ENCODE measurements around the gene ELMO2. TPM values are rescaled to one million over a fixed set of nuclear protein-coding genes. Genes with fewer than 3 reads are reported as not detected.

ELMO2 gene
- total RNA-seq = 39.0 and 45.6 TPM in 2 replicates

- peak; percentile 90 for ATAC-seq (ENCODE audit: low read depth)
- peaks cover 47% of the 10 kb centered on the region for H3K4me1 Mint-ChIP-seq
- intact Hi-C loops (cut with micrococcal nuclease) = loop anchor here (1.0 to 2.0 kb wide), 7 partner anchors 42 to 1043 kb away; partner anchors contain the start of genes SYS1, TP53RK and ZNF335
Observed at GRCh38 chr20:46406200-46406985, at the start of gene ELMO2. TSS of gene ELMO2 (minus strand) at chr20:46406615. CDS start at chr20:46394482, 12,133 bp downstream.

GRCh38 chr20:46455729-46456128 lies 49.3 kb upstream of the ELMO2 start:
- H3K27ac Mint-ChIP-seq = no peak overlapping the region
- no peak for DNase-seq
- ChIA-PET POLR2A (no interaction called here), CTCF (no interaction called here)
- H3K36me3 Mint-ChIP-seq (ENCODE audit: low read depth) = peaks cover 5% of the 10 kb centered on the region
- no peak for ATAC-seq (ENCODE audit: low read depth)
- intact Hi-C loops (cut with micrococcal nuclease) = no loop called here
- peaks cover 5% of the 10 kb centered on the region for H3K4me1 Mint-ChIP-seq
- no peak overlapping the region for H3K4me3 Mint-ChIP-seq
- peaks cover 25% of the 10 kb centered on the region for H3K27me3 Mint-ChIP-seq
- no peak for TF ChIP-seq CTCF (IDR thresholded peaks at IDR 0.05)
- H3K9me3 Mint-ChIP-seq = peaks cover 18% of the 10 kb centered on the region

More at GRCh38 chr20:46406200-46406985, at the start of gene ELMO2:
- H3K4me3 Mint-ChIP-seq = peak within 1 kb of the TSS; percentile 94
- DNase-seq = peak; percentile 90
- CTCF ChIA-PET = interaction anchor here (0.8 to 2.1 kb wide), 8 partner anchors 43 to 441 kb away, joined by 3 to 10 read pairs (median 4); no protein-coding TSS in a partner anchor
- H3K27ac Mint-ChIP-seq = peak within 1 kb of the TSS; percentile 88
- TF ChIP-seq CTCF (IDR thresholded peaks at IDR 0.05) = no peak
- H3K36me3 Mint-ChIP-seq (ENCODE audit: low read depth) = peaks cover 8% of the 10 kb centered on the region
- POLR2A ChIA-PET = interaction anchor here (0.5 to 1.7 kb wide), 16 partner anchors 11 to 517 kb away, joined by 3 to 46 read pairs (median 4); no protein-coding TSS in a partner anchor
- no peaks in the 10 kb centered on the region for H3K9me3 Mint-ChIP-seq
- H3K27me3 Mint-ChIP-seq = no peaks in the 10 kb centered on the region

GRCh38 chr20:46446851-46447250 lies 40.4 kb upstream of the ELMO2 start:
- POLR2A ChIA-PET = no interaction called here
- CTCF ChIA-PET = no interaction called here
- intact Hi-C loops (cut with micrococcal nuclease) = no loop called here
- peaks cover 33% of the 10 kb centered on the region for H3K27me3 Mint-ChIP-seq
- TF ChIP-seq CTCF (IDR thresholded peaks at IDR 0.05) = no peak
- DNase-seq (no peak), ATAC-seq (ENCODE audit: low read depth) (no peak)
- no peaks in the 10 kb centered on the region for H3K4me1 Mint-ChIP-seq
- H3K27ac Mint-ChIP-seq = no peak overlapping the region
- H3K9me3 Mint-ChIP-seq = peaks cover 8% of the 10 kb centered on the region
- no peak overlapping the region for H3K4me3 Mint-ChIP-seq
- no peaks in the 10 kb centered on the region for H3K36me3 Mint-ChIP-seq (ENCODE audit: low read depth)

- DNase-seq (no peak), ATAC-seq (ENCODE audit: low read depth) (no peak)
- Mint-ChIP-seq H3K36me3 (ENCODE audit: low read depth) (no peaks in the 10 kb centered on the region), H3K27me3 (peaks cover 23% of the 10 kb centered on the region), H3K4me3 (no peak overlapping the region), H3K4me1 (no peaks in the 10 kb centered on the region), H3K27ac (no peak overlapping the region), H3K9me3 (peaks cover 6% of the 10 kb centered on the region)
- CTCF ChIA-PET = no interaction called here
- POLR2A ChIA-PET = no interaction called here
- TF ChIP-seq CTCF (IDR thresholded peaks at IDR 0.05) = no peak
- intact Hi-C loops (cut with micrococcal nuclease) = no loop called here
Observed at GRCh38 chr20:46439837-46440236, 33.4 kb upstream of the ELMO2 start.

- no peak overlapping the region for H3K27ac Mint-ChIP-seq
- no peak overlapping the region for H3K4me3 Mint-ChIP-seq
- no peak for TF ChIP-seq CTCF (IDR thresholded peaks at IDR 0.05)
- no peaks in the 10 kb centered on the region for H3K36me3 Mint-ChIP-seq (ENCODE audit: low read depth)
- intact Hi-C loops (cut with micrococcal nuclease) = no loop called here
- ATAC-seq (ENCODE audit: low read depth) = no peak
- peaks cover 20% of the 10 kb centered on the region for H3K27me3 Mint-ChIP-seq
- ChIA-PET POLR2A (no interaction called here), CTCF (interaction anchor here (1.4 to 1.8 kb wide), 3 partner anchors 131 to 451 kb away, joined by 3 to 8 read pairs (median 7); no protein-coding TSS in a partner anchor)
- H3K4me1 Mint-ChIP-seq = no peaks in the 10 kb centered on the region
- no peaks in the 10 kb centered on the region for H3K9me3 Mint-ChIP-seq
- no peak for DNase-seq
Observed at GRCh38 chr20:46438156-46438750, 31.8 kb upstream of the ELMO2 start.

Data from activated B cell treated with CpG ODN at 0.5 μM for 24 hours (primary cell).